H1 (cell line): Measurements from ENCODE around the gene IFNG-AS1. TPM values are rescaled to one million over a fixed set of nuclear protein-coding genes. Genes with fewer than 3 reads are reported as not detected.

ENCODE experiments used
- CTCF ChIA-PET: fragments of 300-600 bp; sonication (Branson Sonifier 250); formaldehyde crosslinking; loops from one replicate; lab custom pipeline; 2021; ENCODE audit not compliant: partially characterized antibody; lab: Charles Lee
- POLR2A ChIA-PET: fragments of 300-600 bp; sonication (Branson Sonifier 250); formaldehyde crosslinking; loops from one replicate; lab custom pipeline; 2021; ENCODE audit warnings: inconsistent platforms; ENCODE audit not compliant: partially characterized antibody; lab: Charles Lee
- DNase-seq, 2 experiments: peaks; one replicate each; pipeline versions ENCODE4 v3.0.0 to v3.0.0-alpha.2; 2010 to 2022; ENCODE audit warnings: low spot score in 2 of 2, low read depth in 1 of 2, mixed read lengths in 1 of 2
- FAIRE-seq: peaks from 2 replicates; lab custom pipeline; 2011; peaks lifted over from hg19 to GRCh38; lab: Jason Lieb, UNC
- H2AFZ ChIP-seq: 2 replicates; pipeline ENCODE4 v1.8.1; 2012; ENCODE audit warnings: low read length, inconsistent platforms
- H2AK5ac ChIP-seq: 2 replicates; pipeline ENCODE4 v1.6.1; 2013; ENCODE audit warnings: low read depth, low read length
- H2BK120ac ChIP-seq: replicated peaks from 2 replicates; pipeline ENCODE3; 2013; ENCODE audit warnings: low read depth, low read length, inconsistent platforms
- H2BK12ac ChIP-seq: 2 replicates; pipeline ENCODE4 v1.6.1; 2013; ENCODE audit warnings: low read depth, low read length
- H2BK15ac ChIP-seq: 2 replicates; pipeline ENCODE4 v1.6.1; 2013; ENCODE audit warnings: low read length
- H2BK20ac ChIP-seq: 2 replicates; pipeline ENCODE4 v1.6.1; 2013; ENCODE audit warnings: low read length
- H2BK5ac ChIP-seq: 2 replicates; pipeline ENCODE4 v1.6.1; 2013; ENCODE audit warnings: low read depth, low read length
- H3K14ac ChIP-seq: 2 replicates; pipeline ENCODE4 v1.6.1; 2013; ENCODE audit warnings: inconsistent platforms; ENCODE audit not compliant: insufficient read length
- H3K18ac ChIP-seq: 2 replicates; pipeline ENCODE4 v1.6.1; 2013; ENCODE audit warnings: low read length; ENCODE audit errors: extremely low read depth
- H3K23ac ChIP-seq: 2 replicates; pipeline ENCODE4 v1.6.1; 2013; ENCODE audit warnings: inconsistent platforms; ENCODE audit not compliant: insufficient read length
- H3K23me2 ChIP-seq: 2 replicates; pipeline ENCODE4 v1.6.1; 2013; ENCODE audit warnings: low read depth, low read length
- H3K27ac ChIP-seq: 2 replicates; pipeline ENCODE4 v1.6.1; 2011; ENCODE audit warnings: low read depth, low read length, inconsistent platforms
- H3K27me3 ChIP-seq, 4 experiments: replicated peaks in 1 of 4; 1 replicate in 1 of 4; 2 replicates in 3 of 4; pipeline versions ENCODE4 v1.6.1 to v1.8.1; 2011 to 2013; ENCODE audit warnings: low read length in 3 of 4, mild to moderate bottlenecking in 3 of 4, inconsistent platforms in 2 of 4, mixed read lengths in 2 of 4, moderate library complexity in 1 of 4; ENCODE audit not compliant: control insufficient read depth in 3 of 4, insufficient read depth in 3 of 4; ENCODE audit errors: extremely low read depth in 1 of 4
- H3K36me3 ChIP-seq, 4 experiments: 2 replicates each; pipeline versions ENCODE4 v1.6.1 to v1.8.1; 2011 to 2013; ENCODE audit warnings: mild to moderate bottlenecking in 4 of 4, low read length in 3 of 4, moderate library complexity in 2 of 4, control low read depth in 1 of 4, inconsistent platforms in 1 of 4; ENCODE audit not compliant: insufficient read depth in 4 of 4, control insufficient read depth in 2 of 4
- H3K4ac ChIP-seq: replicated peaks from 2 replicates; pipeline ENCODE3; 2013; ENCODE audit warnings: low read length, low read depth, mixed read lengths, inconsistent platforms; ENCODE audit not compliant: insufficient read length
- H3K4me1 ChIP-seq, 4 experiments: replicated peaks in 1 of 4; 1 replicate in 1 of 4; 2 replicates in 3 of 4; pipeline versions ENCODE4 v1.6.1 to v1.8.1; 2011 to 2013; ENCODE audit warnings: low read length in 3 of 4, inconsistent platforms in 2 of 4, mixed read lengths in 1 of 4; ENCODE audit not compliant: insufficient read depth in 4 of 4, control insufficient read depth in 3 of 4
- H3K4me2 ChIP-seq, 2 experiments: 2 replicates each; pipeline versions ENCODE4 v1.6.1 to v1.8.1; 2011 to 2013; ENCODE audit warnings: low read depth in 2 of 2, low read length in 2 of 2, control low read depth in 1 of 2, inconsistent platforms in 1 of 2, mild to moderate bottlenecking in 1 of 2; ENCODE audit not compliant: insufficient read depth in 1 of 2
- H3K4me3 ChIP-seq, 4 experiments: fragments of 200-600, 300-600 bp in 1 of 4; sonication (generic), shearing (Covaris generic), sonication (Bioruptor Twin) in 1 of 4; 2 replicates each; pipeline versions ENCODE4 v1.5.1 to v1.8.1; 2011 to 2016; ENCODE audit warnings: low read length in 4 of 4, low read depth in 3 of 4, control low read depth in 2 of 4, inconsistent platforms in 2 of 4, mild to moderate bottlenecking in 2 of 4, mixed read lengths in 1 of 4, moderate library complexity in 1 of 4; ENCODE audit not compliant: insufficient read depth in 2 of 4; ENCODE audit errors: extremely low read depth in 1 of 4
- H3K56ac ChIP-seq: replicated peaks from 2 replicates; pipeline ENCODE3; 2013; ENCODE audit warnings: low read depth, mild to moderate bottlenecking, mixed read lengths, low read length, inconsistent platforms; ENCODE audit not compliant: insufficient read length
- H3K79me1 ChIP-seq: 2 replicates; pipeline ENCODE4 v1.6.1; 2013; ENCODE audit warnings: low read depth, low read length, control low read depth
- H3K79me2 ChIP-seq, 2 experiments: 2 replicates each; pipeline versions ENCODE4 v1.6.1 to v1.8.1; 2012 to 2013; ENCODE audit warnings: low read length in 2 of 2, mild to moderate bottlenecking in 2 of 2, inconsistent platforms in 1 of 2; ENCODE audit not compliant: insufficient read depth in 2 of 2, control insufficient read depth in 1 of 2
- H3K9ac ChIP-seq, 4 experiments: replicated peaks in 1 of 4; 1 replicate in 1 of 4; 2 replicates in 3 of 4; pipeline versions ENCODE4 v1.6.1 to v1.8.1; 2011 to 2013; ENCODE audit warnings: low read depth in 3 of 4, low read length in 3 of 4, control low read depth in 2 of 4, mild to moderate bottlenecking in 2 of 4, moderate library complexity in 2 of 4, inconsistent platforms in 1 of 4; ENCODE audit errors: extremely low read depth in 1 of 4
- H3K9me3 ChIP-seq, 2 experiments: 2 replicates each; pipeline versions ENCODE4 v1.6.1 to v1.8.1; 2012 to 2013; ENCODE audit warnings: mild to moderate bottlenecking in 2 of 2, moderate library complexity in 2 of 2, control low read depth in 1 of 2, inconsistent platforms in 1 of 2, low read depth in 1 of 2, low read length in 1 of 2, mixed read lengths in 1 of 2; ENCODE audit not compliant: insufficient read depth in 2 of 2
- H4K20me1 ChIP-seq, 2 experiments: replicated peaks in 1 of 2; 2 replicates each; pipeline versions ENCODE3 to v1.8.1; 2011 to 2013; ENCODE audit warnings: inconsistent platforms in 2 of 2, low read length in 2 of 2, mild to moderate bottlenecking in 1 of 2; ENCODE audit not compliant: insufficient read depth in 2 of 2, control insufficient read depth in 1 of 2
- H4K5ac ChIP-seq: 2 replicates; pipeline ENCODE4 v1.6.1; 2013; ENCODE audit warnings: low read length, low read depth, mixed read lengths, inconsistent platforms; ENCODE audit not compliant: insufficient read length
- H4K8ac ChIP-seq: 2 replicates; pipeline ENCODE4 v1.8.0; 2013; ENCODE audit warnings: mild to moderate bottlenecking, moderate library complexity, low read length, inconsistent platforms; ENCODE audit not compliant: insufficient read depth; ENCODE audit errors: extremely low read depth
- H4K91ac ChIP-seq: replicated peaks from 2 replicates; pipeline ENCODE3; 2013; ENCODE audit warnings: low read length, mixed read lengths, inconsistent platforms; ENCODE audit not compliant: insufficient read length
- CBX5 ChIP-seq: fragments of 300-800, 300-1000 bp; sonication (generic); IDR thresholded peaks from 2 replicates; pipeline ENCODE4 v1.7.1; 2016; ENCODE audit warnings: antibody characterized with exemption, low read length, low read depth
- CTBP2 ChIP-seq: IDR thresholded peaks from 2 replicates; pipeline ENCODE4 v1.7.0; 2011; ENCODE audit warnings: borderline replicate concordance, mild to moderate bottlenecking, moderate library complexity, mixed read lengths, low read length; ENCODE audit not compliant: insufficient read depth, insufficient read length
- KDM5A ChIP-seq: fragments of 200-600 bp; IDR thresholded peaks from 2 replicates; pipeline ENCODE4 v1.7.1; 2012; ENCODE audit warnings: mild to moderate bottlenecking, low read length, inconsistent platforms, mixed read lengths
- MAFK ChIP-seq: IDR thresholded peaks from 2 replicates; pipeline ENCODE4 v1.6.1; 2012; ENCODE audit warnings: low read depth, mild to moderate bottlenecking, improper control_type of control experiment, low read length
- RFX5 ChIP-seq: IDR thresholded peaks from 2 replicates; pipeline ENCODE4 v1.6.1; 2011; ENCODE audit warnings: low read depth, low read length, improper control_type of control experiment, borderline replicate concordance
- WGBS, 2 experiments: shearing (Covaris generic) in 1 of 2; methylation state at CpG; one replicate each; pipeline versions ENCODE4 v1.1.6 to v1.1.7; 2013 to 2015; ENCODE audit warnings: low lambda C conversion rate in 2 of 2, mixed read lengths in 2 of 2, inconsistent platforms in 1 of 2, low coverage in 1 of 2, missing lambda C conversion rate in 1 of 2; ENCODE audit not compliant: insufficient replicate concordance in 2 of 2, insufficient coverage in 1 of 2, insufficient read length in 1 of 2; ENCODE audit errors: extremely low coverage in 1 of 2, missing lambda C conversion rate in 1 of 2; 5-methylcytosine and 5-hydroxymethylcytosine counted together
- polyA plus RNA-seq, 7 experiments: library from polyadenylated mRNA; depleted of rRNA in 3 of 7; stranded (reverse) in 5 of 7; unstranded in 2 of 7; fragments of >200 nt in 5 of 7; fragments of 200-250 nt in 2 of 7; gene quantifications; 1 replicate in 5 of 7; 2 replicates in 1 of 7; 4 replicates in 1 of 7; pipeline versions ENCODE4 v1.2.1 to v1.2.3, GENCODE V29; 2011 to 2013; ENCODE audit warnings: missing spikeins in 2 of 7, mixed read lengths in 2 of 7
- total RNA-seq: library from RNA; stranded (reverse); fragmentation: NEBNext Ultra II Directional; extraction: Animal tissue kit (Norgen Biotek cat#: 25700); gene quantifications from 2 replicates; pipeline ENCODE4 v1.2.1, GENCODE V29; 2021

The IFNG-AS1 gene
- total and polyA plus RNA-seq, 2 of the 8 experiments (the other 6 are each of a cell fraction or from before 2014, with no cell fraction given), result not detected

DNA sequence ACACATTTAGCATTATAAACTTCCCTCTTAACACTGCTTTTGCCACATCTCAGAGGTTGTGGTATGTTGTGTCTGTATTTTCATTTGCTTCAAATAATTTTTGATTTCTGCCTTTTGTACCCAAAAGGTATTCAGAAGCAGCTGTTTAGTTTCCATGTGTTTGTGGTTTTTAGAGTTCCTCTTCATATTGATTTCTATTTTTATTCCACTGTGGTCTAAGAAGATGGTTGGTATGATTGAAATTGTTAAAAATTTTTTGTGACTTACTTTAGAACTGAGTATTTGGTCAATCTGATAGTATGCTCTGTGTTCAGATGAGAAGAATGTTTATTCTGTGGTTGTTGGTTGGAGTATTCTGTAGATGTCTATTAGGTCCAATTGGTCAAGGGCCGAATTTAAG lies 76.4 kb downstream of the IFNG-AS1 start:
- DNase-seq, result no peak
- H3K56ac ChIP-seq, result no peak overlapping the region
- H3K4me3 ChIP-seq, result no peak overlapping the region
- POLR2A ChIA-PET, result no interaction called here
- H3K79me2 ChIP-seq, result no peaks in the 10 kb centered on the region
- H3K4me1 ChIP-seq, result no peaks in the 10 kb centered on the region
- no peak overlapping the region for H2BK5ac ChIP-seq
- CTCF ChIA-PET, result interaction anchor here (0.9 kb wide), 1 partner anchor 93 kb away, joined by 3 read pairs; no protein-coding TSS in a partner anchor
- 80% methylated on average over 1 of the region's 1 CpG; no CpG with 5 or more reads in 1 of the 2 experiments for WGBS, 2 experiments
- H3K27me3 ChIP-seq, result no peaks in the 10 kb centered on the region
- no peaks in the 10 kb centered on the region for H3K36me3 ChIP-seq
- H3K18ac ChIP-seq, result no peak overlapping the region
- H4K20me1 ChIP-seq, result no peaks in the 10 kb centered on the region
- H2BK120ac ChIP-seq, result no peak overlapping the region
- no peak overlapping the region for H3K14ac ChIP-seq
- FAIRE-seq, result no peak
- H2BK20ac ChIP-seq, result no peak overlapping the region
- H2BK15ac ChIP-seq, result no peak overlapping the region
- H3K4me2 ChIP-seq, result no peak overlapping the region
- no peak overlapping the region for H4K91ac ChIP-seq
- H3K79me1 ChIP-seq, result no peaks in the 10 kb centered on the region
- H3K4ac ChIP-seq, result no peak overlapping the region
- no peak overlapping the region for H3K27ac ChIP-seq
- 0 out of 4 replicates have a peak, but pooled peaks cover 0 to 5% of the 10 kb centered on the region in 2 experiments for H3K9me3 ChIP-seq
- no peak overlapping the region for H4K5ac ChIP-seq
- H4K8ac ChIP-seq, result no peak overlapping the region
- H2AK5ac ChIP-seq, result no peak overlapping the region
- no peak overlapping the region for H2AFZ ChIP-seq
- H3K23ac ChIP-seq, result no peak overlapping the region
- no peak overlapping the region for H3K9ac ChIP-seq
- no peaks in the 10 kb centered on the region for H3K23me2 ChIP-seq
- H2BK12ac ChIP-seq, result no peak overlapping the region
- TF ChIP-seq KDM5A (no peak), CTBP2 (no peak), MAFK (no peak), RFX5 (no peak), CBX5 (no peak)
